Prostate gland (tissue), 2 donors: Measurements from ENCODE around the gene FBXW9.

ENCODE experiments used
- CTCF ChIP-seq, 4 experiments: fragments of 200-600 bp in 2 of 4; fragments of 450-650 bp in 2 of 4; sonication (generic) in 2 of 4; IDR thresholded peaks; 1 replicate in 3 of 4; 2 replicates in 1 of 4; pipeline ENCODE4 v1.5.1; 2016 to 2019; ENCODE audit warnings: antibody characterized with exemption in 4 of 4, mild to moderate bottlenecking in 2 of 4, moderate library complexity in 2 of 4
- POLR2A ChIP-seq: fragments of 450-650 bp; IDR thresholded peaks from one replicate; pipeline ENCODE4 v1.6.1; 2016; ENCODE audit warnings: antibody characterized with exemption, mild to moderate bottlenecking
- POLR2AphosphoS5 ChIP-seq: sonication (generic); formaldehyde crosslinking; IDR thresholded peaks from one replicate; pipeline ENCODE4 v1.6.1; 2017; ENCODE audit warnings: antibody characterized with exemption

- TF ChIP-seq CTCF (IDR thresholded peaks at IDR 0.05): no peak
- TF ChIP-seq POLR2A: no peak
- TF ChIP-seq POLR2AphosphoS5: no peak
These were observed 34.9 kb upstream of the FBXW9 start for GRCh38 chr19:12731337-12731736.
